ENCODE results near the gene ZNF761.
A peak's percentile ranks its signal among the peaks of the same experiment; 100 is the strongest.
"Not testable (repeated sequence)": the region's sequence is repeated elsewhere in the genome, so short reads cannot be mapped to it uniquely, and the experiment has no call there.

The ZNF761 gene

GRCh38 chr19:53443809-53444208 lies 12.0 kb downstream of the ZNF761 start:
- DNase-seq; intact Hi-C loops (cut with DNase I): not testable (repeated sequence)

GRCh38 chr19:53447196-53447595 lies 15.4 kb downstream of the ZNF761 start:
- DNase-seq; intact Hi-C loops (cut with DNase I): not testable (repeated sequence)

- no peak for DNase-seq
- intact Hi-C loops (cut with DNase I) = no loop called here
Observed at GRCh38 chr19:53455828-53456227, 24.0 kb downstream of the ZNF761 start.

GRCh38 chr19:53460131-53460721 lies 28.4 kb downstream of the ZNF761 start:
- intact Hi-C loops (cut with DNase I); DNase-seq: not testable (repeated sequence)

GRCh38 chr19:53461866-53462265 lies 30.1 kb downstream of the ZNF761 start:
- no peak for DNase-seq
- intact Hi-C loops (cut with DNase I) = no loop called here

- intact Hi-C loops (cut with DNase I) = no loop called here
- peak in 9 of 42 donors; percentile 5 to 43 (median 15) for DNase-seq
Observed at GRCh38 chr19:53462861-53463260, 31.1 kb downstream of the ZNF761 start.

GRCh38 chr19:53463263-53463662 lies 31.5 kb downstream of the ZNF761 start:
- peak; percentile 68 to 97 (median 90) for DNase-seq
- intact Hi-C loops (cut with DNase I) = no loop called here

- intact Hi-C loops (cut with DNase I) = no loop called here
Observed at GRCh38 chr19:53466726-53467484, 35.1 kb downstream of the ZNF761 start.

GRCh38 chr19:53467485-53468262 lies 35.9 kb downstream of the ZNF761 start, which contains the start of gene ZNF813:
ZNF813 (plus strand) TSS chr19:53467733; CDS start chr19:53483823, 16,090 bp downstream.
- intact Hi-C loops (cut with DNase I) = no loop called here
- peak; percentile 92 to 100 (median 98) for DNase-seq

More at GRCh38 chr19:53466726-53467484, 35.1 kb downstream of the ZNF761 start:
- peak in 21 of 42 donors; percentile 2 to 55 (median 15) for DNase-seq

GRCh38 chr19:53468628-53469027 lies 36.8 kb downstream of the ZNF761 start:
- intact Hi-C loops (cut with DNase I); DNase-seq: not testable (repeated sequence)

- no peak for DNase-seq
- intact Hi-C loops (cut with DNase I) = no loop called here
Observed at GRCh38 chr19:53471916-53472315, 40.1 kb downstream of the ZNF761 start.

GRCh38 chr19:53474832-53475231 lies 43.0 kb downstream of the ZNF761 start:
- intact Hi-C loops (cut with DNase I); DNase-seq: not testable (repeated sequence)

GRCh38 chr19:53475470-53475869 lies 43.7 kb downstream of the ZNF761 start:
- DNase-seq; intact Hi-C loops (cut with DNase I): not testable (repeated sequence)

- intact Hi-C loops (cut with DNase I) = not testable (repeated sequence)
Observed at GRCh38 chr19:53483751-53484150, 52.0 kb downstream of the ZNF761 start.

GRCh38 chr19:53485046-53486004 lies 53.5 kb downstream of the ZNF761 start:
- intact Hi-C loops (cut with DNase I) = no loop called here
- DNase-seq = no peak

More at GRCh38 chr19:53483751-53484150, 52.0 kb downstream of the ZNF761 start:
- DNase-seq = not testable (repeated sequence)

- intact Hi-C loops (cut with DNase I) = no loop called here
- DNase-seq = no peak
Observed at GRCh38 chr19:53492153-53492552, 60.4 kb downstream of the ZNF761 start.

- DNase-seq; intact Hi-C loops (cut with DNase I): not testable (repeated sequence)
Observed at GRCh38 chr19:53497311-53498023, 65.7 kb downstream of the ZNF761 start.

GRCh38 chr19:53498024-53498395 lies 66.2 kb downstream of the ZNF761 start:
- DNase-seq; intact Hi-C loops (cut with DNase I): not testable (repeated sequence)
